Bronchial epithelial cell (primary cell): ENCODE measurements around the gene MGST2. TPM values are rescaled to one million over a fixed set of nuclear protein-coding genes. Genes with fewer than 3 reads are reported as not detected.

Experiments used
- DNase-seq: peaks from one replicate; pipeline ENCODE4 v3.0.0-alpha.2; 2010; ENCODE audit warnings: low read depth
- FAIRE-seq: peaks from 2 replicates; lab custom pipeline; 2011; peaks lifted over from hg19 to GRCh38; lab: Jason Lieb, UNC
- H3K27me3 ChIP-seq: 2 replicates; pipeline ENCODE4 v1.5.1; 2011; ENCODE audit warnings: low read length; ENCODE audit not compliant: control insufficient read depth, insufficient read depth
- H3K36me3 ChIP-seq: 2 replicates; pipeline ENCODE4 v1.5.1; 2011; ENCODE audit warnings: low read length; ENCODE audit not compliant: control insufficient read depth, insufficient read depth
- H3K4me3 ChIP-seq: 2 replicates; pipeline ENCODE4 v1.5.1; 2011; ENCODE audit warnings: mild to moderate bottlenecking, low read depth, low read length, control low read depth
- CTCF ChIP-seq: IDR thresholded peaks from 2 replicates; pipeline ENCODE4 v1.5.1; 2011; ENCODE audit warnings: mild to moderate bottlenecking, moderate library complexity, low read length, control low read depth, inconsistent platforms; ENCODE audit not compliant: insufficient read depth, severe bottlenecking
- total RNA-seq: library from RNA; depleted of rRNA; stranded (reverse); fragments of >200 nt; gene quantifications from 2 replicates; pipeline ENCODE4 v1.2.1, GENCODE V29; 2014

Gene MGST2
- total RNA-seq, 1 donor from 2014 or later = 28.7 TPM

- Histone ChIP-seq H3K36me3 (no peaks in the 10 kb centered on the region), H3K27me3 (no peaks in the 10 kb centered on the region), H3K4me3 (no peak overlapping the region)
- FAIRE-seq (no peak), DNase-seq (no peak)
- no peak for TF ChIP-seq CTCF
Measured at GRCh38 chr4:139736274-139736660, 70.6 kb downstream of the MGST2 start.

GRCh38 chr4:139736661-139737060 is 71.0 kb downstream of the MGST2 start:
- FAIRE-seq (no peak), DNase-seq (no peak)
- H3K4me3 ChIP-seq = no peak overlapping the region
- H3K36me3 ChIP-seq = no peaks in the 10 kb centered on the region
- TF ChIP-seq CTCF = no peak
- no peaks in the 10 kb centered on the region for H3K27me3 ChIP-seq

GRCh38 chr4:139738846-139739613 is 73.4 kb downstream of the MGST2 start:
- no peak for TF ChIP-seq CTCF
- no peaks in the 10 kb centered on the region for H3K27me3 ChIP-seq
- FAIRE-seq (no peak), DNase-seq (no peak)
- H3K36me3 ChIP-seq = no peaks in the 10 kb centered on the region
- H3K4me3 ChIP-seq = no peak overlapping the region

- no peak for DNase-seq
- FAIRE-seq = no peak
- Histone ChIP-seq H3K36me3 (no peaks in the 10 kb centered on the region), H3K4me3 (no peak overlapping the region), H3K27me3 (no peaks in the 10 kb centered on the region)
- TF ChIP-seq CTCF = no peak
Measured at GRCh38 chr4:139740121-139740520, 74.5 kb downstream of the MGST2 start.

- H3K4me3 ChIP-seq = no peak overlapping the region
- DNase-seq = peak; percentile 94
- no peaks in the 10 kb centered on the region for H3K27me3 ChIP-seq
- peak; percentile 46 for TF ChIP-seq CTCF
- H3K36me3 ChIP-seq = no peaks in the 10 kb centered on the region
- FAIRE-seq = peak; percentile 36
Measured at GRCh38 chr4:139740531-139741041, 75.0 kb downstream of the MGST2 start.
